Measurements from ENCODE around the gene RAPGEF2.

RAPGEF2 gene

GRCh38 chr4:159382856-159383561, 280.1 kb downstream of the RAPGEF2 start:
- DNase-seq = no peak

GRCh38 chr4:159383562-159383931, 280.7 kb downstream of the RAPGEF2 start:
- no peak for DNase-seq

GRCh38 chr4:159384017-159384416, 281.1 kb downstream of the RAPGEF2 start:
- DNase-seq = no peak

GRCh38 chr4:159384632-159385031, 281.8 kb downstream of the RAPGEF2 start:
- DNase-seq = no peak

- no peak for DNase-seq
Measured at GRCh38 chr4:159386620-159387019, 283.7 kb downstream of the RAPGEF2 start.

GRCh38 chr4:159389756-159390155, 286.9 kb downstream of the RAPGEF2 start:
- no peak for DNase-seq

GRCh38 chr4:159390648-159391047, 287.8 kb downstream of the RAPGEF2 start:
- DNase-seq = no peak

- DNase-seq = no peak
Measured at GRCh38 chr4:159395693-159396092, 292.8 kb downstream of the RAPGEF2 start.

GRCh38 chr4:159396151-159396550, 293.3 kb downstream of the RAPGEF2 start:
- no peak for DNase-seq

- no peak for DNase-seq
Measured at GRCh38 chr4:159398236-159398638, 295.4 kb downstream of the RAPGEF2 start.

GRCh38 chr4:159400558-159401225, 297.8 kb downstream of the RAPGEF2 start:
- no peak for DNase-seq

- no peak for DNase-seq
Measured at GRCh38 chr4:159401226-159401712, 298.4 kb downstream of the RAPGEF2 start.

GRCh38 chr4:159401791-159402380, 299.0 kb downstream of the RAPGEF2 start:
- no peak for DNase-seq

Data from stimulated activated naive CD4-positive, alpha-beta T cell treated with Interleukin-2 at 50 U/mL for 16 hours (primary cell).